ENCODE results near the gene METTL23. TPM values are rescaled to one million over a fixed set of nuclear protein-coding genes. Genes with fewer than 3 reads are reported as not detected.

Gene METTL23
- total and polyA plus RNA-seq, 2 experiments from 2014 or later, result 41.6 to 55.9 TPM

DNA sequence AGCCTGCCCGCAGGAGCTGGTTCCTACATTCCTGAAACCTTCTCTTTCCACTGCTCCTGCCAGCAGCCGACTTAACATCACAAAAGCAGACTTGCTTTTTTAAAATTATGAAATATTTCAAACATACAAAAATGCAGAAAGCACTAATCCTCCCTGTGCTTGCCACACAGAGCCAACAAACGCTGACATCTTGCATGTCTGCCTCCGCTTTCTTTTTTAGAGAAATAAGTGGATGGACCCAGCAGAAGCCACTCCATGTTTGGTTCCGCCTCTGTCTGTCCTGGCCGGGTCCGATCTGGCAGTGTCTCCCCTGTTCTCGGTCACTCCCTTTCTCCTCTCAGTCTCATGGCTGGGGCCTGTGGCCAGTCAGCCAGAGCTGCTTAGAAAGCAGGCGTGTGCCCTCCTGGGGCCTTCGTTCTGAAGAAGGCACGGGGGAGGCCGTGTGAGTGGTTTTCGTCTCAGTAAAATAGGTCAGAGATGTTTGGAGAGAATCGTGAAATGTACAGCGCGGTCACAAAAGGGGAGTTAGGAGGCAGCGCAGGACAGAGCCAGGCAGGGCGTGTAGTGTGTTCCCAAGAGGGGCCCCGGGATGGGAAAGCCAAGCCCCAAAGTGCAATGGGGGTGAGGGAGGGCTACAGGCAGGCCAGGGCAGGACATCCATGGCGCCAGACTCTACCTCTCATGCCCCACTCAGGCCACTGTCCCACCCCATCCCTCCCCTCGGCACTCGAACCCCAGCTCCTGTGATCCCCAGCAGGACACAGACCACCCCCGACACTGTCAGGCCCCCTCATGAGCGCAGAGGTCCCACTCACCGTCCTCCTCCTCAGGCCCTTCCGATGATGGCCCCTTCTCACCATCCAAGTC is 39.1 kb upstream of the METTL23 start:
- ATAC-seq, result peak; percentile 6; the same call in 1 of the 3 replicates
- H3K27me3 ChIP-seq (ENCODE audit: insufficient read depth), result no peaks in the 10 kb centered on the region
- no peak overlapping the region for H3K27ac Mint-ChIP-seq

More for the DNA sequence above, 39.1 kb upstream of the METTL23 start:
- no peak for DNase-seq (ENCODE audit: low spot score)
- no peak overlapping the region for H3K4me3 Mint-ChIP-seq
- H3K4me3 ChIP-seq, result no peak overlapping the region
- no peaks in the 10 kb centered on the region for H3K9me2 ChIP-seq (ENCODE audit: insufficient read depth)
- peaks cover 8% of the 10 kb centered on the region; the same call in 1 of the 2 replicates for H3K4me1 ChIP-seq (ENCODE audit: insufficient read depth)
- H3F3A ChIP-seq (replicated peaks; ENCODE audit: low read depth), result no peaks in the 10 kb centered on the region
- H3K79me2 ChIP-seq (replicated peaks; ENCODE audit: insufficient read depth), result no peaks in the 10 kb centered on the region
- H3K36me3 ChIP-seq (ENCODE audit: insufficient read depth), result no peaks in the 10 kb centered on the region
- H3K9me3 Mint-ChIP-seq, result no peaks in the 10 kb centered on the region
- no peak for TF ChIP-seq POLR2AphosphoS5 (IDR thresholded peaks at IDR 0.05; ENCODE audit: low read depth)
- TF ChIP-seq JUNB (IDR thresholded peaks at IDR 0.05; ENCODE audit: unreplicated experiment), result no peak
- no peak for TF ChIP-seq EZH2phosphoT487 (IDR thresholded peaks at IDR 0.05; ENCODE audit: unreplicated experiment)
- no peak for TF ChIP-seq ZNF331 (CRISPR knock-in tag; IDR thresholded peaks at IDR 0.05; ENCODE audit: low read depth)
- no peak for TF ChIP-seq CTCF (conservative IDR thresholded peaks at IDR 0.05; ENCODE audit: low read depth in 2 of 2)
- TF ChIP-seq, protein P1, sequence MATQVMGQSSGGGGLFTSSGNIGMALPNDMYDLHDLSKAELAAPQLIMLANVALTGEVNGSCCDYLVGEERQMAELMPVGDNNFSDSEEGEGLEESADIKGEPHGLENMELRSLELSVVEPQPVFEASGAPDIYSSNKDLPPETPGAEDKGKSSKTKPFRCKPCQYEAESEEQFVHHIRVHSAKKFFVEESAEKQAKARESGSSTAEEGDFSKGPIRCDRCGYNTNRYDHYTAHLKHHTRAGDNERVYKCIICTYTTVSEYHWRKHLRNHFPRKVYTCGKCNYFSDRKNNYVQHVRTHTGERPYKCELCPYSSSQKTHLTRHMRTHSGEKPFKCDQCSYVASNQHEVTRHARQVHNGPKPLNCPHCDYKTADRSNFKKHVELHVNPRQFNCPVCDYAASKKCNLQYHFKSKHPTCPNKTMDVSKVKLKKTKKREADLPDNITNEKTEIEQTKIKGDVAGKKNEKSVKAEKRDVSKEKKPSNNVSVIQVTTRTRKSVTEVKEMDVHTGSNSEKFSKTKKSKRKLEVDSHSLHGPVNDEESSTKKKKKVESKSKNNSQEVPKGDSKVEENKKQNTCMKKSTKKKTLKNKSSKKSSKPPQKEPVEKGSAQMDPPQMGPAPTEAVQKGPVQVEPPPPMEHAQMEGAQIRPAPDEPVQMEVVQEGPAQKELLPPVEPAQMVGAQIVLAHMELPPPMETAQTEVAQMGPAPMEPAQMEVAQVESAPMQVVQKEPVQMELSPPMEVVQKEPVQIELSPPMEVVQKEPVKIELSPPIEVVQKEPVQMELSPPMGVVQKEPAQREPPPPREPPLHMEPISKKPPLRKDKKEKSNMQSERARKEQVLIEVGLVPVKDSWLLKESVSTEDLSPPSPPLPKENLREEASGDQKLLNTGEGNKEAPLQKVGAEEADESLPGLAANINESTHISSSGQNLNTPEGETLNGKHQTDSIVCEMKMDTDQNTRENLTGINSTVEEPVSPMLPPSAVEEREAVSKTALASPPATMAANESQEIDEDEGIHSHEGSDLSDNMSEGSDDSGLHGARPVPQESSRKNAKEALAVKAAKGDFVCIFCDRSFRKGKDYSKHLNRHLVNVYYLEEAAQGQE (IDR thresholded peaks at IDR 0.05; ENCODE audit: unreplicated experiment), result no peak
- TF ChIP-seq EZH2 (IDR thresholded peaks at IDR 0.05; ENCODE audit: low read depth, unreplicated experiment), result no peak
- TF ChIP-seq NANOG (IDR thresholded peaks at IDR 0.05; ENCODE audit: borderline replicate concordance), result no peak
- TF ChIP-seq ZNF114 (CRISPR knock-in tag; IDR thresholded peaks at IDR 0.05), result no peak
- TF ChIP-seq, protein P2, sequence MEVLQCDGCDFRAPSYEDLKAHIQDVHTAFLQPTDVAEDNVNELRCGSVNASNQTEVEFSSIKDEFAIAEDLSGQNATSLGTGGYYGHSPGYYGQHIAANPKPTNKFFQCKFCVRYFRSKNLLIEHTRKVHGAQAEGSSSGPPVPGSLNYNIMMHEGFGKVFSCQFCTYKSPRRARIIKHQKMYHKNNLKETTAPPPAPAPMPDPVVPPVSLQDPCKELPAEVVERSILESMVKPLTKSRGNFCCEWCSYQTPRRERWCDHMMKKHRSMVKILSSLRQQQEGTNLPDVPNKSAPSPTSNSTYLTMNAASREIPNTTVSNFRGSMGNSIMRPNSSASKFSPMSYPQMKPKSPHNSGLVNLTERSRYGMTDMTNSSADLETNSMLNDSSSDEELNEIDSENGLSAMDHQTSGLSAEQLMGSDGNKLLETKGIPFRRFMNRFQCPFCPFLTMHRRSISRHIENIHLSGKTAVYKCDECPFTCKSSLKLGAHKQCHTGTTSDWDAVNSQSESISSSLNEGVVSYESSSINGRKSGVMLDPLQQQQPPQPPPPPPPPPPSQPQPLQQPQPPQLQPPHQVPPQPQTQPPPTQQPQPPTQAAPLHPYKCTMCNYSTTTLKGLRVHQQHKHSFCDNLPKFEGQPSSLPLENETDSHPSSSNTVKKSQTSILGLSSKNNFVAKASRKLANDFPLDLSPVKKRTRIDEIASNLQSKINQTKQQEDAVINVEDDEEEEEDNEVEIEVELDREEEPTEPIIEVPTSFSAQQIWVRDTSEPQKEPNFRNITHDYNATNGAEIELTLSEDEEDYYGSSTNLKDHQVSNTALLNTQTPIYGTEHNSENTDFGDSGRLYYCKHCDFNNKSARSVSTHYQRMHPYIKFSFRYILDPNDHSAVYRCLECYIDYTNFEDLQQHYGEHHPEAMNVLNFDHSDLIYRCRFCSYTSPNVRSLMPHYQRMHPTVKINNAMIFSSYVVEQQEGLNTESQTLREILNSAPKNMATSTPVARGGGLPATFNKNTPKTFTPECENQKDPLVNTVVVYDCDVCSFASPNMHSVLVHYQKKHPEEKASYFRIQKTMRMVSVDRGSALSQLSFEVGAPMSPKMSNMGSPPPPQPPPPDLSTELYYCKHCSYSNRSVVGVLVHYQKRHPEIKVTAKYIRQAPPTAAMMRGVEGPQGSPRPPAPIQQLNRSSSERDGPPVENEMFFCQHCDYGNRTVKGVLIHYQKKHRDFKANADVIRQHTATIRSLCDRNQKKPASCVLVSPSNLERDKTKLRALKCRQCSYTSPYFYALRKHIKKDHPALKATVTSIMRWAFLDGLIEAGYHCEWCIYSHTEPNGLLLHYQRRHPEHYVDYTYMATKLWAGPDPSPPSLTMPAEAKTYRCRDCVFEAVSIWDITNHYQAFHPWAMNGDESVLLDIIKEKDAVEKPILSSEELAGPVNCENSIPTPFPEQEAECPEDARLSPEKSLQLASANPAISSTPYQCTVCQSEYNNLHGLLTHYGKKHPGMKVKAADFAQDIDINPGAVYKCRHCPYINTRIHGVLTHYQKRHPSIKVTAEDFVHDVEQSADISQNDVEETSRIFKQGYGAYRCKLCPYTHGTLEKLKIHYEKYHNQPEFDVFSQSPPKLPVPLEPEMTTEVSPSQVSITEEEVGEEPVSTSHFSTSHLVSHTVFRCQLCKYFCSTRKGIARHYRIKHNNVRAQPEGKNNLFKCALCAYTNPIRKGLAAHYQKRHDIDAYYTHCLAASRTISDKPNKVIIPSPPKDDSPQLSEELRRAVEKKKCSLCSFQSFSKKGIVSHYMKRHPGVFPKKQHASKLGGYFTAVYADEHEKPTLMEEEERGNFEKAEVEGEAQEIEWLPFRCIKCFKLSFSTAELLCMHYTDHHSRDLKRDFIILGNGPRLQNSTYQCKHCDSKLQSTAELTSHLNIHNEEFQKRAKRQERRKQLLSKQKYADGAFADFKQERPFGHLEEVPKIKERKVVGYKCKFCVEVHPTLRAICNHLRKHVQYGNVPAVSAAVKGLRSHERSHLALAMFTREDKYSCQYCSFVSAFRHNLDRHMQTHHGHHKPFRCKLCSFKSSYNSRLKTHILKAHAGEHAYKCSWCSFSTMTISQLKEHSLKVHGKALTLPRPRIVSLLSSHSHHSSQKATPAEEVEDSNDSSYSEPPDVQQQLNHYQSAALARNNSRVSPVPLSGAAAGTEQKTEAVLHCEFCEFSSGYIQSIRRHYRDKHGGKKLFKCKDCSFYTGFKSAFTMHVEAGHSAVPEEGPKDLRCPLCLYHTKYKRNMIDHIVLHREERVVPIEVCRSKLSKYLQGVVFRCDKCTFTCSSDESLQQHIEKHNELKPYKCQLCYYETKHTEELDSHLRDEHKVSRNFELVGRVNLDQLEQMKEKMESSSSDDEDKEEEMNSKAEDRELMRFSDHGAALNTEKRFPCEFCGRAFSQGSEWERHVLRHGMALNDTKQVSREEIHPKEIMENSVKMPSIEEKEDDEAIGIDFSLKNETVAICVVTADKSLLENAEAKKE (CRISPR knock-in tag; IDR thresholded peaks at IDR 0.05), result no peak
- TF ChIP-seq, protein P3, sequence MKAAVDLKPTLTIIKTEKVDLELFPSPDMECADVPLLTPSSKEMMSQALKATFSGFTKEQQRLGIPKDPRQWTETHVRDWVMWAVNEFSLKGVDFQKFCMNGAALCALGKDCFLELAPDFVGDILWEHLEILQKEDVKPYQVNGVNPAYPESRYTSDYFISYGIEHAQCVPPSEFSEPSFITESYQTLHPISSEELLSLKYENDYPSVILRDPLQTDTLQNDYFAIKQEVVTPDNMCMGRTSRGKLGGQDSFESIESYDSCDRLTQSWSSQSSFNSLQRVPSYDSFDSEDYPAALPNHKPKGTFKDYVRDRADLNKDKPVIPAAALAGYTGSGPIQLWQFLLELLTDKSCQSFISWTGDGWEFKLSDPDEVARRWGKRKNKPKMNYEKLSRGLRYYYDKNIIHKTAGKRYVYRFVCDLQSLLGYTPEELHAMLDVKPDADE (IDR thresholded peaks at IDR 0.05), result no peak
- TF ChIP-seq CREB1 (CRISPR knock-in tag; IDR thresholded peaks at IDR 0.05; ENCODE audit: low read depth), result no peak
- no peak for TF ChIP-seq STAT1 (IDR thresholded peaks at IDR 0.05; ENCODE audit: unreplicated experiment)
- peaks cover 40% of the 10 kb centered on the region for H3K4me1 Mint-ChIP-seq
- no peak overlapping the region for H2AFZ ChIP-seq
- H3K27me3 Mint-ChIP-seq (ENCODE audit: insufficient read depth, low read depth, poor library complexity), result peaks cover 6% of the 10 kb centered on the region
- no peak overlapping the region for H3K27ac ChIP-seq (ENCODE audit: low read depth)
- H4K20me1 ChIP-seq (replicated peaks; ENCODE audit: insufficient read depth), result no peaks in the 10 kb centered on the region
- no peaks in the 10 kb centered on the region for H3K36me3 Mint-ChIP-seq (ENCODE audit: low read depth)
- H3K4me2 ChIP-seq, result no peak overlapping the region

Data from GM23338 (cell line).